ENCODE data around the gene MYBPHL. TPM values are rescaled to one million over a fixed set of nuclear protein-coding genes. Genes with fewer than 3 reads are reported as not detected.

MYBPHL gene
- total RNA-seq, 2 donors from 2014 or later = not detected

DNA sequence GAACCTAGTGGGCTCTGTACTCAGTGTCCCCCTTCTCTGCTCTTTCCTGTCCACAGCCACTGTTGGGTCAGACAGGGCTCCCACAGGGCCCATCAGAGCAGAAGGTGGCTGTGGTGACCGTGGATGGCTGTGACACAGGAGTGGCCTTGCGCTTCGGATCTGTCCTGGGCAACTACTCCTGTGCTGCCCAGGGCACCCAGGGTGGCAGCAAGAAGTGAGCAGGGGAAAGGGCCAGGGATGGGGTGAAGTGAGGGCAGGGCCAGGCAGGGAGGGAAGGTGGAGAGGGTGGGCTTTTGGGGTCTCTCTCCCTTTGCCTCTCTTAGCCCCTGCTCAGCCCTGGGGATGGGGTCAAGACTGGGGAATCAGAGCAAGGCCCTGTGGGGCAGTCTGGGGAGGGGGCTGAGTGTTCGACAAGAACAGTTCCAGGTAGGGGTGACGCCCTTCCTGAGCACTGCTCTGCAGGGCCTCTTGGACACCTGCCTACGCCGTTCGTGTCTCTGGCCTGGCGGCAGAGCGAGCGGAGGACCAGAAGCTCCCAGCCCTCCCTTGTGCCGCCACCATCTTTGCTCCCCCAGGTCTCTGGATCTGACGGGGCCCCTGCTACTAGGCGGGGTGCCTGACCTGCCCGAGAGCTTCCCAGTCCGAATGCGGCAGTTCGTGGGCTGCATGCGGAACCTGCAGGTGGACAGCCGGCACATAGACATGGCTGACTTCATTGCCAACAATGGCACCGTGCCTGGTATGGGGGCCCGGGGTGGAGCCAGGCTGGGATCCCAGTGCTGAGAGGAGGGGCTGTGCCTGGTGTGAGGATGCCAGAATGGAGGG, 44.4 kb downstream of the MYBPHL start:
- no peaks in the 10 kb centered on the region for H3K36me3 Mint-ChIP-seq
- DNase-seq (ENCODE audit: low spot score in 2 of 2) = no peak
- no peaks in the 10 kb centered on the region for H3K9me3 Mint-ChIP-seq
- peak overlapping the region in 1 of 2 donors; percentile 37 for H3K27ac Mint-ChIP-seq
- no peak for ATAC-seq

DNA sequence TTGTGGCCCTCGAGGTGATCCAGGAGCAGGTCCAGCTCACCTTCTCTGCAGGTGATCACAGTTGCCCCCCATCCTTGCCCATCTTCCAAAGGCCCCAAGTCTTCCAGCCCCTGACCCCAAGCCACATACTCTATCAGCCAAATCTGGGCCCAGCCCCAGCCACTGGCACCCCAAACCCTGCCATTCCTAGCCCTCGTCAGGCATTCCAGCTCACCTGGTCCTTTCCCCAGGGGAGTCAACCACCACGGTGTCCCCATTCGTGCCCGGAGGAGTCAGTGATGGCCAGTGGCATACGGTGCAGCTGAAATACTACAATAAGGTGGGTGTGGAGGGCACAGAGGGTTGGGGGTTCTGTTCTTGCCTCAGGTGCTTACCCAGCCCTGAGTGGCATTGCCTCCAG, 45.2 kb downstream of the MYBPHL start:
- Mint-ChIP-seq H3K36me3 (no peaks in the 10 kb centered on the region), H3K27ac (no peak overlapping the region), H3K9me3 (no peaks in the 10 kb centered on the region)
- ATAC-seq (no peak), DNase-seq (ENCODE audit: low spot score in 2 of 2) (no peak)

DNA sequence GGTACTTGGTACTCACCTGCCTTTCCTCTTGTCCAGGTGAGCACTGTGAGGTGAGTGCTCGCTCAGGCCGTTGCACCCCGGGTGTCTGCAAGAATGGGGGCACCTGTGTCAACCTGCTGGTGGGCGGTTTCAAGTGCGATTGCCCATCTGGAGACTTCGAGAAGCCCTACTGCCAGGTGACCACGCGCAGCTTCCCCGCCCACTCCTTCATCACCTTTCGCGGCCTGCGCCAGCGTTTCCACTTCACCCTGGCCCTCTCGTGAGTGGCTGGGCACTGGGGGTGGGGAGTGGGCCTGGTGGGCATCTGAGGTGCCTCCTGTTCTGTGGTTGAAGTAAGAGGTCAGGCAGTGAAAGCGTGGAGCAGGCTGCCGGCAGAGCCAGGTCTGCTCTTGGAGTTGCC, 45.8 kb downstream of the MYBPHL start:
- H3K27ac Mint-ChIP-seq = no peak overlapping the region
- ATAC-seq (no peak), DNase-seq (ENCODE audit: low spot score in 2 of 2) (no peak)
- no peaks in the 10 kb centered on the region for H3K36me3 Mint-ChIP-seq
- no peaks in the 10 kb centered on the region for H3K9me3 Mint-ChIP-seq

DNA sequence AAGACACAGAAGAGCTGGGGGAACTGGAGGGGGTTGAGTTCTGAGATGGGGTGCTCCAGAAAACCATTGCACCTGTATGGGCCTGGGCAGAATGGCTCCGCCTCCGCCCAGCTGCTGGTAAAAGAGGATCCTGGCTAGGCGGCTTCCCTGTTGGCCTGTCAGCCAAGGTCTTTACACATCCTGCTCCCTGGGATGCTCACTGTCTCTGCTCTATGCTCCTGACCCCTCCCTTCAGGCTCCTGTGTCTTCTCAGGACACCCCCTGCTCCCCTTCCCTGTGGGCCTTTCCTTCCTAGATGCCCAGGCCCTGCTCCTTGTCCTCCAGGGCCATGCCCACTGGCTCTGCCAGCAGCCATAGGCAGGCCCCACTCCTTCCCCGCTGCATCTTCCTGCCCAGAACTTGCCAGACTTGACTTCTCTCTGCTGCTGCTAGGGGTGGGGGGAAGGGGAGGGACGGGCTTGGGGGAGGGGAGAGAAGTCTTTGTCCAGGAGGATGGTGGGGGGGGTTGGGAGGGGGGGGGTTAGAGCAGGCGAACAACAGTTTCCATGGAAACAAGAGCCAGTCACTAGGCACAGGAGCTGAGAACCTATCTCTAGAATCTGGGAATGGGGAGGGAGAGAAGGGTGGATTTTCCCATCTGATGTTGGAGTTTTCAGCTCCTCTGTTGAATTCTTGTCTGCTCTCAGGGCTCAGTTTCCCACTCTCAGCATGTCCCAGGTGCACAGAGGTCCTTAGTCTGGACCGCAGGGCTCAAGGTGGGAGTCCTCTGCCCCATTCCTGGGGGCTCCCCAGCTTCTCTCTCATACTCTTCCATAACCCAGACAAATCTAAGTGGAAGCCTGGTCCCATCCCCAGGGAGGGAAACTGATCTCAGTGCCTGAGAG, 46.9 kb downstream of the MYBPHL start:
- no peaks in the 10 kb centered on the region for H3K9me3 Mint-ChIP-seq
- no peak overlapping the region for H3K27ac Mint-ChIP-seq
- DNase-seq (ENCODE audit: low spot score in 2 of 2) = no peak
- ATAC-seq = no peak
- no peaks in the 10 kb centered on the region for H3K36me3 Mint-ChIP-seq

DNA sequence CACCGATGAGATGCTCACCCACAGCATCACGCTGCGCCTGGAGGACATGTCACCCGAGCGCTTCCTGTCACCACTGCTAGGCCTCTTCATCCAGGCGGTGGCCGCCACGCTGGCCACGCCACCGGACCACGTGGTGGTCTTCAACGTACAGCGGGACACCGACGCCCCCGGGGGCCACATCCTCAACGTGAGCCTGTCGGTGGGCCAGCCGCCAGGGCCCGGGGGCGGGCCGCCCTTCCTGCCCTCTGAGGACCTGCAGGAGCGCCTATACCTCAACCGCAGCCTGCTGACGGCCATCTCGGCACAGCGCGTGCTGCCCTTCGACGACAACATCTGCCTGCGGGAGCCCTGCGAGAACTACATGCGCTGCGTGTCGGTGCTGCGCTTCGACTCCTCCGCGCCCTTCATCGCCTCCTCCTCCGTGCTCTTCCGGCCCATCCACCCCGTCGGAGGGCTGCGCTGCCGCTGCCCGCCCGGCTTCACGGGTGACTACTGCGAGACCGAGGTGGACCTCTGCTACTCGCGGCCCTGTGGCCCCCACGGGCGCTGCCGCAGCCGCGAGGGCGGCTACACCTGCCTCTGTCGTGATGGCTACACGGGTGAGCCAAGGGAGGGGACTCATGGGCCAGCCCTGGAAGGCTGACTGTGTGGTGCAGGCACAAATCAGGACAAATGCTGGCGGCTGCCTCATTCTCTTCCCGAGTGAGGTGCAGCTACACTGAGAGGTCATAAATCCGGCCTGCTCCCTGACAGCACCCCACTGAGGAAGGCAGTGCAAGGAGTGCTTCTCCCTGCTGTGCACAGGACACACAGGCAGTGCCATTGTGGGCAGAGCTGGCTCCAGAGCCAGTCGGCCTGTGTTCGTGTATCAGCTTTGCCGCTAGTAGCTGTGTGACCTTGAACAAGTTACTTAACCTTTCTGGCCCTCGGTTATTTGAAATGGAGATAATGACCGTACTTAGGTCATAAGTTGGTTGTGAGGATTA, 48.0 kb downstream of the MYBPHL start:
- Mint-ChIP-seq H3K36me3 (no peaks in the 10 kb centered on the region), H3K9me3 (no peaks in the 10 kb centered on the region), H3K27ac (no peak overlapping the region)
- DNase-seq (ENCODE audit: low spot score in 2 of 2) = no peak
- ATAC-seq = no peak

DNA sequence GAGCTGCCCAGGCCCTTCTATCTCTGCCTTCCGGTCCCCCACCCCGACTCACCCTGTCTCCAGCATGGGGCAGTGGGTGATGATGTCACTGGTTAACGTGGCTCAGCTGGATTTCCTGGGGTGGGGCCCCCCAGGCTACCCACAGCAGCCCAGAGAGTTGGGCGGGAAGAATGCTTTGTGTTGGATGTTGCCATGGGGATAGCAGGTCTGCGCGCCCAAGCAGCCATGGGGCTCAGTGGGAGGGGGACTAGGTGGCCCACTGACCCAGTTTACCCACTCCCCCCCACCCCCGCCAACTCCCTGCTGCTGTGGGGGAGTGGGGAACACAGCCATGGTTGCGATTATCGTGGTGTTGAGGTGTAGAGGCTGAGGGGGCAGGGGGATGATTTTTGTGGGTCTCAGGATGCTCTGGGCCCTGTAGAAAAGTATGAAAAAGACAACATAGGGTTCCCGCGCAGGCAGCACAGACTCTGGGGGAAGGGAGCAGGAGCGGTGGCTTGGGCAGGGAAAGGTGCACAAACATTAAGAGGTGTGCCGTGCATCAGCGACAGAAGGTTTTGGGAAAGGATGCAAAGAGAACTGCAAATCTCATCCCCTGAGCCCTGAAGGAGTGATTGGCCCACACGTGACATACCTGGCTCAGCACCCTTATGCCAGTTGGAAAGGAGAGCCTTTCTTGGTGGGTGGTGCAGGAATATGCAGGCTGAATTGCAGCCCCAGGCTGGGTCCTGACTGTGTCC, 49.0 kb downstream of the MYBPHL start:
- no peak for DNase-seq (ENCODE audit: low spot score in 2 of 2)
- H3K9me3 Mint-ChIP-seq = no peaks in the 10 kb centered on the region
- no peaks in the 10 kb centered on the region for H3K36me3 Mint-ChIP-seq
- no peak overlapping the region for H3K27ac Mint-ChIP-seq
- ATAC-seq = no peak

DNA sequence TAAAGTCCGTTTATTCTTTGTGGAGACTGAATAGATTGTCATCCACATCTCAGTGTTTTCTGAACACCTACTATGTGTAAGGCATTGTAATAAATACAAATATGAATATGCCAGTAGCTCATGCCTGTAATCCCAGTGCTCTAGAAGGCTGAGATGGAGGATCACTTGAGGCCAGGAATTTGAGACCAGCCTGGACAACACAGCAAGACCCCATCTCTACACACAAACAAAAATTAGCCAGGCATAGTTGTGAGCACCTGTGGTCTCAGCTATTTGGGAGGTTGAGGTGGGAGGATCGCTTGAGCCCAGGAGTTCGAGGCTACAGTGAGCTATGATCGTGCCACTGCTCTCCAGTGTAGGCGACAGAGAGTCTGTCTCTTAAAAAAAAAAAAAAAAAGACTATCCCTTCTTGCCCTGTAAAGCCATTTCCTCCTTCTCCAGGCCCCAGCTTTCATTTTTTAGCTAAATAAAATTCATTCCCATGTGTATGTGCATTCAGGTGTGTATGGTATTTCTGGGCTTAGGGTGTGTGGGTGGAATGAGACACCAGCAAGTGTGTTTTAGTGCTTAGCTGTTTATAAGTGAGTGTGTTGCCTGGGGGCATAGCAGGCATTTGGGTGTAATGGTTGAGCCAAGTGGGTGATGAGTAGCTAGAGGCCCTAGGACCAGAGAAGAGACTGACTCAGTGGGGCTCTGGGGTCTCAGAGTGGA, 49.7 kb downstream of the MYBPHL start:
- ATAC-seq (no peak), DNase-seq (ENCODE audit: low spot score in 2 of 2) (no peak)
- no peak overlapping the region for H3K27ac Mint-ChIP-seq
- no peaks in the 10 kb centered on the region for H3K9me3 Mint-ChIP-seq
- no peaks in the 10 kb centered on the region for H3K36me3 Mint-ChIP-seq

DNA sequence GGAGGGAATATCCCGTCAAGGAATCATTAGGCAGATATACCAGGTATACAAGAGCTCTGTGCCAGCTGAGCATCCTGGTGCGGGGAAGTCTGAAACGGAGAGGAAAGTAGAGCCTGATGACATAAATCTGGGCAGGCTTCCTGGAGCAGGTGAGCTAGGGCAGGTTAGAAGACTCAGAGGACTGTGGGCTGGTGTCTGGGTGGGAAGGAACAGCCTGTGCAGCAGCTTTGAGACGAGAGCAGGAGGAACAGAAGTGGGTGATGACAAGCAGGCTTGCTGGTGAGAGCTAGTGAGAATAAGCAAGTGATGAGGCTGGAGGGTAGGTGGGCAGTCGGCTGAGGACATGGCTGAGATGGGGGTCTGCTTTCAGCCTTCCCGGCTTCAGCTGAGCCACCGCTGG, 50.7 kb downstream of the MYBPHL start:
- peak overlapping the region in 1 of 2 donors; percentile 17 for H3K27ac Mint-ChIP-seq
- no peaks in the 10 kb centered on the region for H3K36me3 Mint-ChIP-seq
- DNase-seq (ENCODE audit: low spot score in 2 of 2) (no peak), ATAC-seq (no peak)
- no peaks in the 10 kb centered on the region for H3K9me3 Mint-ChIP-seq

DNA sequence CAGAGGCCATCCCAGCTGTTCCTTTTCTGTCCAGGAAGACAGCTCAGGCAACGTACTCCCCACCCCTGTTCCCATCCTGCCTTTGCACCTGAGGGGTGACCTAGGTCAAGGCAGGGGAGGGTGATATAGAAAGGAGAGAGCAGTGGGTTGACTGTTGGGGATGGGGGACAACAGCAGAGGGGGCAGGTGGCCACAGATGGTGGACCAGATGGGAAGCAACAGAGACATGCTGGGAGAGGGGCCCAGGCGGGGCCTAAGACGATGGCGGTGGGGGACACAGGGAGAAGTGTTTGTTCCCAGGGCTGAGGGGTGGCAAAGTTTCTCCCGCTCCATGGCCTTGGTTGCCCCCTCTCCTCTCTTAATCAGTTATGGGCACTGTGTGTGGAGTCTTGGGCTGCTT, 51.1 kb downstream of the MYBPHL start:
- H3K27ac Mint-ChIP-seq = peak overlapping the region in 1 of 2 donors; percentile 17
- no peaks in the 10 kb centered on the region for H3K9me3 Mint-ChIP-seq
- no peaks in the 10 kb centered on the region for H3K36me3 Mint-ChIP-seq
- ATAC-seq = no peak
- no peak for DNase-seq (ENCODE audit: low spot score in 2 of 2)

DNA sequence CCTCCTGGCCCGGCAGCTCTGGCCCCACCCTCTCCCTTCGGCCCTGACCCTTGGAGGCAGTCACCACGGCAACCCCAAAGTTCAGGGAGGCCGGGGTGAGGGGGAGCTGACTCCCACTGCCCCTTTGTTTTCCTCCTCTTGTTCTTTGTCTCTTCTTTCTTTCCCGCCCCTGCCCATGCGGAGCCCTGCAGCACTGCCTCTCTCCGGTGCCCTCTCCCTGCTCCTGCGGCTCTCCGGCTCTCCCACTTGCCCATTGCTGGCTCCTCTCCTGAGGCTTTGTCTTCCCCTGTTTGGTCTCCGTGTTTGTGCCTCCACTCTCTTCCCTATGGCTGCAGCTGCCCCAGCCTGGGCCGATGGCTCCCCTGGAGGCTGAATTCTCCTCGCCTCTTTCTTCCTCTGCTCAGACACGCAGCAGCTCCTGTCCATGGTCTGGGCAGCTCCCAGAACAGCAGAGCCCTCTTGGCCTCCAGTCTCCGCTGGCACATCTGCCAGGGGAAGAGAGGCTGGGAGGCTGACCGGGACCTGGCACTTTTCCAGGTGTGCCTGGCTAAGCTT, 51.6 kb downstream of the MYBPHL start:
- DNase-seq (ENCODE audit: low spot score in 2 of 2) = no peak
- Mint-ChIP-seq H3K9me3 (no peaks in the 10 kb centered on the region), H3K36me3 (no peaks in the 10 kb centered on the region), H3K27ac (no peak overlapping the region)
- ATAC-seq = no peak

DNA sequence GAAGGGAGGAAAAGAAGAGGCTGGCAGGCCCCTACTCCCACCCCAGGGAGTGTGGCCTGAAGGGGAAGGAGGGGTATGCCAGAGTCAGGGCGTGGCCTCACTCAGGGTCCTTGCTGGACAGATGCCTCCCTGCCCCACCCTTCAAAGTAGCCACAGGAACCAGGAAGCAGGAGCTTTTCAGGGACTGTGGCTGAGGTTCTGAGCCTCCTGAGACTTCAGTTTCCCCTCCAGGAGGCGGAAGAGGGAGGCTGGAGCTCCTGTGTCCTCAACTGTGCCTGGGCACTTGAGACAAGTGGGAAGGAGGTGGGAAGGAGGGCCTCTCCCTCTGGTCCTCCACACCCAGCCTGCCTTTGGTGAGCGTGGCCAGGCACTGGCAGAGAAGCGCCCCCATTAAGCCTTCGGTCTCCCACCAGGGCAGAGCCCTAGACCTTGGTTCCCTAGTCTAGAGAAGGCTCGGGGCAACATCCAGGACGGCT, 52.2 kb downstream of the MYBPHL start:
- ATAC-seq = no peak

DNA sequence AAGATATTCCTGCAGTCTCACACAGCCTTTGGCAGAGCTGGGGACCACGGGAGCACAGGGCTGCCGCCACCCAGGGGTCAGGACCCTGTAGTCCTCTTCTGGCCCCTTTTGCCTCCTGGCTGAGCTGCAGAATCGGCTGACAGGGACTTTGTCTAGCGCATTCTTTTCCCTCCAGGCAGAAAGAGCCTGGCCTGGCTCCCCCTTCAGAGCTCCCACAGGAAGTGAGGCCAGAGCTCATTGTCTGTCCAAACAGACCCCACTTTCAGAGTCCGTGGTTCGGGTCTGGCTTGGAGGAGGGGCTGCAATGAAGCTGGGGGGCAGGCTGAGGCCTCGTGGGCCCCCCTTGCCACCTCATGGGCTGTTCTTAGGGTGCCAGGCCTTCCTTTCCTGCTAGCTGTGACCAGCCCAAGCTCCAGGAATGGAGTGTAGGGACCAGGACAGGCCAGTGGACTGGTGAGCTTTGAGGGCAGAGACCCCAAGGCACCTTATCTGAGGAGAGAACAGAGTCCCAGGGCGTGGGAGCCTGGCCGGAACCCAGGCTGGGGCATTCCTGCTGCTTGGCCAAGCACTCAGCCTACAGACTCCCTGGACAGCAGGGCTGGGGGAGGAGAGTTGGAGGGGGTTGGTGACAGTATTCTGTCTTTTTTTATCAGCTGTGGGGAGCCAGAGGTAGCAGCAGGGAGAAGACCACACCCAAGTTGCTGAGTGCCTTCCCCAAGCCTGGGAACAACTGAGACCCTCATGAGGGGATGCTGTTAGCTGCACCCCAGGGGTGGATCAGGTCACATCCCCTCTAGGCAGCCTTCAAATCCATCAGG, 52.8 kb downstream of the MYBPHL start:
- peak overlapping the region in 1 of 2 donors; percentile 29 for H3K27ac Mint-ChIP-seq
- ATAC-seq = no peak
- no peaks in the 10 kb centered on the region for H3K36me3 Mint-ChIP-seq
- H3K9me3 Mint-ChIP-seq = no peaks in the 10 kb centered on the region
- DNase-seq (ENCODE audit: low spot score in 2 of 2) = no peak

More for the DNA sequence above, 52.2 kb downstream of the MYBPHL start:
- H3K9me3 Mint-ChIP-seq = no peaks in the 10 kb centered on the region
- H3K36me3 Mint-ChIP-seq = no peaks in the 10 kb centered on the region
- H3K27ac Mint-ChIP-seq = no peak overlapping the region
- DNase-seq (ENCODE audit: low spot score in 2 of 2) = no peak

DNA sequence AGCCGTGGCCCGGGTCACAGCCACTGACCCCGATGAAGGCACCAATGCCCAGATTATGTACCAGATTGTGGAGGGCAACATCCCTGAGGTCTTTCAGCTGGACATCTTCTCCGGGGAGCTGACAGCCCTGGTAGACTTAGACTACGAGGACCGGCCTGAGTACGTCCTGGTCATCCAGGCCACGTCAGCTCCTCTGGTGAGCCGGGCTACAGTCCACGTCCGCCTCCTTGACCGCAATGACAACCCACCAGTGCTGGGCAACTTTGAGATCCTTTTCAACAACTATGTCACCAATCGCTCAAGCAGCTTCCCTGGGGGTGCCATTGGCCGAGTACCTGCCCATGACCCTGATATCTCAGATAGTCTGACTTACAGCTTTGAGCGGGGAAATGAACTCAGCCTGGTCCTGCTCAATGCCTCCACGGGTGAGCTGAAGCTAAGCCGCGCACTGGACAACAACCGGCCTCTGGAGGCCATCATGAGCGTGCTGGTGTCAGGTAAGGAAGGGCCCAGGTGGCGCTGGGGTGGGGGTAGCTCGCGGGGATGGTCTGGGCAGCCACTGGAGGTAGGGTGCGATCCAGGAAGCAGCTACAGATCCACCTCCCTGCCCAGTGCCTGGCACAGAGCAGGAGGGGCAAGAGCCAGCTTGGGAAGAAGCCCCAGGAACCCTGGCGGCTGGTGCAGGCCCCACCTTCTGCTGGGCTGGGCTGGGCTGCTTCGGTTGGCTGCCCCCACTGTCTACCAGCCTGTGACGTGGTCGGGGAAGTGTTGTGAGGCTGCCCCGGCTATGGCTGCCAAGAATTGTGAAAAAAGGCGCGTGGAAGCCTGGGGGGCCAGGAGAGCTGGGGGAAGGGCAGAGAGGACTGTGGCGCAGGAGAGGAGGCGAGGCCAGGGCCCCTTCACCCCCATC, 53.7 kb downstream of the MYBPHL start:
- no peak for ATAC-seq
- no peak overlapping the region for H3K27ac Mint-ChIP-seq
- no peak for DNase-seq (ENCODE audit: low spot score in 2 of 2)
- H3K36me3 Mint-ChIP-seq = no peaks in the 10 kb centered on the region
- no peaks in the 10 kb centered on the region for H3K9me3 Mint-ChIP-seq
